ENCODE data around the gene HOXC6.
A peak's percentile ranks its signal among the peaks of the same experiment; 100 is the strongest.

DNA sequence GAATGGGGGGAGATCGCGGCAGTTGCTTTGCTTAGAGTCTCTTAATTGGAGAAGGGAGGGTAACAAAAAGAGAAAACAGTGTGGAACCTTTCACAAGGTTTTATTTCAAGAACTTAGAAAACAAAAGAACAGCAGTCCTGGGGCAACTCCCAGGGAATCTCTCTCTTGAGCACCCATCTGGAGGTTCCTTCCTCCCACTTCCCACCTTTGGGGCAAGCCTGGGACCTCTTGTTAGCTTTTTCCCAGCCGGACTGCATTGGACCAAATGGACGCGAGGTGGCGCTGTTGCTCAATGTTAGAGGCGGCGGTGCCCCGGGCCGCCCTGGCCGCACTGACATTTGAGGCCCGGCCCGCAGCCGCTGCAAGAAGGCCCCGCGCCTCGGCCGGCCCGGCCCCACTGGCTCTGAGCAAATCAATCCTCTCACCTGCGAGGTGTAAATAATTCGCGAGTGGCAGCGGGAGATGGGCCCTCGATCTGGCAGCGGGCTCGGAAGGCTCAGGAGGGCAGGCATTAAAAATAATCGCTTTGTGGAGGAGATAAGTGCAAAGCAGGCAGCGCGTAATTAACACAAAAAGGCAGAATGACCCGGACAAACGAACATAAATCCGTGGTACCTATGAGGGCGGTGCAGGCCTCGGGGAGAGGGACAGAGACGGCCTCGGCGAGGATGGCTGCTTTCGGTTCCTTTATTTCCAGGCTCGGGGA lies 22.2 kb upstream of the HOXC6 start:
- TF ChIP-seq ZNF34 (CRISPR knock-in tag; IDR thresholded peaks at IDR 0.05; ENCODE audit: borderline replicate concordance) = no peak
- peak; percentile 35 for TF ChIP-seq YY1 (IDR thresholded peaks at IDR 0.05; ENCODE audit: insufficient read depth, insufficient replicate concordance, low read depth, low read length)
- TF ChIP-seq ZNF10 (CRISPR knock-in tag; IDR thresholded peaks at IDR 0.05; ENCODE audit: borderline replicate concordance, low read depth) = no peak

Data from HepG2 (cell line).